GM21515 (cell line): ENCODE data around the gene NUDC.
"Not testable (repeated sequence)": the region's sequence is repeated elsewhere in the genome, so short reads cannot be mapped to it uniquely, and the experiment has no call there.

Experiments used
- ATAC-seq: cut with Tn5 transposase; IDR thresholded peaks from one replicate; pipeline ENCODE4 v1.9.1; 2021; ENCODE audit not compliant: unreplicated experiment

The NUDC gene

GRCh38 chr1:26911399-26912146 lies 10.0 kb upstream of the NUDC start:
- no peak for ATAC-seq

- no peak for ATAC-seq
These were observed 9.4 kb upstream of the NUDC start for GRCh38 chr1:26912147-26912490.

GRCh38 chr1:26913389-26913753 lies 8.2 kb upstream of the NUDC start:
- no peak for ATAC-seq

- no peak for ATAC-seq
These were observed 7.6 kb upstream of the NUDC start, which contains the start of gene NR0B2 for GRCh38 chr1:26913754-26914619. TSS of gene NR0B2 (minus strand) at chr1:26913975. CDS start at chr1:26913940, 35 bp downstream.

GRCh38 chr1:26915204-26915842 lies 6.2 kb upstream of the NUDC start:
- no peak for ATAC-seq

GRCh38 chr1:26921126-26921539 lies 410 bp upstream of the NUDC start:
- no peak for ATAC-seq

GRCh38 chr1:26922431-26922729 lies 837 bp downstream of the NUDC start:
- no peak for ATAC-seq

GRCh38 chr1:26922901-26923300 lies 1.4 kb downstream of the NUDC start:
- no peak for ATAC-seq

- ATAC-seq = no peak
These were observed 2.2 kb downstream of the NUDC start for GRCh38 chr1:26923711-26924110.

GRCh38 chr1:26932531-26932930 lies 11.0 kb downstream of the NUDC start:
- ATAC-seq = no peak

GRCh38 chr1:26936823-26937222 lies 15.3 kb downstream of the NUDC start:
- no peak for ATAC-seq

- no peak for ATAC-seq
These were observed 16.6 kb downstream of the NUDC start for GRCh38 chr1:26938004-26938658.

GRCh38 chr1:26938659-26939025 lies 17.1 kb downstream of the NUDC start:
- no peak for ATAC-seq

- ATAC-seq = no peak
These were observed 19.8 kb downstream of the NUDC start for GRCh38 chr1:26941311-26941710.

- no peak for ATAC-seq
These were observed 21.1 kb downstream of the NUDC start for GRCh38 chr1:26942656-26943055.

- no peak for ATAC-seq
These were observed 23.6 kb downstream of the NUDC start for GRCh38 chr1:26945138-26945537.

- no peak for ATAC-seq
These were observed 24.2 kb downstream of the NUDC start for GRCh38 chr1:26945728-26946127.

GRCh38 chr1:26946270-26946669 lies 24.7 kb downstream of the NUDC start:
- ATAC-seq = no peak

GRCh38 chr1:26948725-26949057 lies 27.1 kb downstream of the NUDC start:
- ATAC-seq = not testable (repeated sequence)

- no peak for ATAC-seq
These were observed 27.9 kb downstream of the NUDC start for GRCh38 chr1:26949266-26949925.

GRCh38 chr1:26949926-26950319 lies 28.4 kb downstream of the NUDC start:
- ATAC-seq = no peak
